GM19324 (cell line): ENCODE data around the gene SLC27A6.
"Not testable (repeated sequence)": the region's sequence is repeated elsewhere in the genome, so short reads cannot be mapped to it uniquely, and the experiment has no call there.

Experiments used
- ATAC-seq: cut with Tn5 transposase; IDR thresholded peaks from one replicate; pipeline ENCODE4 v1.9.1; 2021; ENCODE audit warnings: mild to moderate bottlenecking, moderate library complexity; ENCODE audit not compliant: unreplicated experiment, low FRiP score

The SLC27A6 gene

GRCh38 chr5:129001841-129002526 is 36.7 kb downstream of the SLC27A6 start:
- ATAC-seq: no peak

GRCh38 chr5:129002527-129002842 is 37.2 kb downstream of the SLC27A6 start:
- ATAC-seq: no peak

DNA sequence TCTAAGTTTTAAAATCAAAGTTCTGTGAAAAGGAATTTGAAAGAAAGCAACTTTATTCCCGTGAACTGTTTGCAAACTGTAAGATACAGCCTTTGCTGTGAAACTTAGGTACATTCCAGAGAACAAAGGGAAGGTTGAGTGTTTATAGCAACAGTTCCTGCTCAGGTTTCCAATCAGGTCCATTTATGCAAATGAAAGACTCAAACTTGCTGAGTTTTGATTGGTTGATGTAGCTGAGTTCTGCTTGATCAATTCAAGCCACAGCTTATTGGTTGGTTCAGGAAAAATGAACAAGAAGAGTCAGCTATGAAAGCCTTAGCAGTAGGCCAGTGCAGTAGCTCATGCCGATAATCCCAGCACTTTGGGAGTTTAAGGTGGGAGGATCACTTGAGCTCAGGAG is 37.9 kb downstream of the SLC27A6 start:
- no peak for ATAC-seq

GRCh38 chr5:129014185-129014584 is 48.9 kb downstream of the SLC27A6 start:
- no peak for ATAC-seq

GRCh38 chr5:129018837-129019236 is 53.5 kb downstream of the SLC27A6 start:
- ATAC-seq: no peak

- no peak for ATAC-seq
Measured at GRCh38 chr5:129019401-129019908, 54.2 kb downstream of the SLC27A6 start.

GRCh38 chr5:129020683-129021082 is 55.4 kb downstream of the SLC27A6 start:
- no peak for ATAC-seq

GRCh38 chr5:129021744-129022143 is 56.5 kb downstream of the SLC27A6 start:
- ATAC-seq: no peak

- no peak for ATAC-seq
Measured at GRCh38 chr5:129022599-129022998, 57.3 kb downstream of the SLC27A6 start.

GRCh38 chr5:129027260-129027659 is 62.0 kb downstream of the SLC27A6 start:
- ATAC-seq: no peak

GRCh38 chr5:129031886-129032683 is 66.8 kb downstream of the SLC27A6 start:
- ATAC-seq: no peak

- not testable (repeated sequence) for ATAC-seq
Measured at GRCh38 chr5:129036257-129036656, 71.0 kb downstream of the SLC27A6 start.

DNA sequence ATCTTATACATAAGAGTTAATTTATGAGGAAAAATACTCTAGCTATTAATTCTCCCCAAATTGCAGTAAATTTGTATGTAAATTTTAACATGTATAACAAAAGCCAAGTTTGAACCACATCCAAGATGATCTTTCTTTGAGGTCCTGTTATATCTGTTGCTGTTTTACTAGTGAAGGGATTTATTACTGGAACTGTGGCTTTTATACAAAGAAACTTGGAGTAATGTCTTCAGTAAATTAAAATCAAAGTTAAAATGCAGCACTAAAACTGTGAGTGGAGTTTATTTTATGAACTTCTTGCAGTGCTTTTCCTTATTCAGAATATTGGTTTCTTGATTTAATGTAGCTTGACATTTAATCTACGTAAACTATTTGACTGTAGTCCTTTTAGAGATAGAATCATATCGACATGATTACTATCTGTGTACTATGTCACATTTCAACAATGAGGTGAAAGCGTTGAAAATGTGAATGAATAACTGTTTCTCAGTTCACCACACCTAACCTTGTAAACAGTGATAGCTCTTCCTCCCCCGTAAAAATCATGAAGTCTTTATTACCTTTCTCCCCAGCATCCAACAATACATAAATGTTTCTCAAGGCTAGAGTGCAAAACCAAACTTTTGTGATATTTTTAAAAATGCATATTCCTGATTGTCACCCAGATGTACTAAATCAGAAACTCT is 76.1 kb downstream of the SLC27A6 start:
- ATAC-seq: no peak

- ATAC-seq: no peak
Measured at GRCh38 chr5:129042306-129042705, 77.0 kb downstream of the SLC27A6 start.

DNA sequence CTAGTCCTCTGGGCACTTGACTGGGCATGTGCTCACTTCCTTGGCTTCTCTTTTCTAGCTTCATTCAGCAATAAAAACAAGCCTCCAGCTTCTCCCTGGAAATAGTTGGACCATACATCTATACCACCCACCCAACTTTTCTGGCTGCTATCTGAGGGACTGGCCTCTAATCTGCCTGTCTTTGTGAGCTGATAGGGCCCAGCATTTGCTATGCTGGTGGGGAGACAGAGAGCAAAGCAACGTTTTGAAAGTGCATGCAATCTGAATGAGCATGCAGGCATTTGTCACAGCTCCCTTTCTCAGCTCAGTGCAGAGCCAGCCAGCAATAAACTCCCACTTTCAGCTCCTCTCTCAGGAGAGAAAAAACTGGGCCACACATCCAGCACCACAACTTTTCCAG is 78.6 kb downstream of the SLC27A6 start:
- no peak for ATAC-seq

- ATAC-seq: no peak
Measured at GRCh38 chr5:129046151-129046550, 80.9 kb downstream of the SLC27A6 start.

- ATAC-seq: no peak
Measured at GRCh38 chr5:129048509-129048908, 83.2 kb downstream of the SLC27A6 start.

DNA sequence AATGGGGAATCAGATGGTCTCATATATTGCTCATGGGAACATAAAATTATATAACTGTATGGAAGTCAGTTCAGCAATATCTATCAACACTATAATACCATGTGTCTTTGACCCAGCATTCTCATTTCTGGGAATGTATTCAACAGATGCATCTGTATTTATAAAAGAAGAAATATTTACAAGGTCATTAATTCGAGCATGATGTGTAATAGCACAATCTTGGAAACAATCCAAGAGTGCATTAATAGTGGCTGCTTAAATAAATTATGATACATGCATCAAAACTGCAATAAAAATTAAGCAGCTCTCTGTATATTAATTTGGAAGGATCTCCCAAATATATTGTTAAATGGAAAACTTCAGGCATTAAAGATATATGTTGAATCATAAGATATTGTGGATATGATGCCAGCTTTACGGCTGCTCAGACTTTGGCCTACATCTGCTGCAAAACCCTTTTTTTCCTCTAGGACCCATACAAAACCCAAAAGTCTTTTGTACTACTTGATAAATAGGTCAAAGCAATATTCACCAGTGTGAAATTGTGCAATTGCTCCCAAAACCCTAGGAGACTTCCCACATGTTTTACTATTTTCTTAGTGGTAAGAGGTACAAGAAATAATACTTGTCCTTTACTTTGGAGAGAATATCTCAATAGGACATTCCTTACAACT is 84.0 kb downstream of the SLC27A6 start:
- ATAC-seq: no peak

- no peak for ATAC-seq
Measured at GRCh38 chr5:129051283-129051682, 86.0 kb downstream of the SLC27A6 start.

DNA sequence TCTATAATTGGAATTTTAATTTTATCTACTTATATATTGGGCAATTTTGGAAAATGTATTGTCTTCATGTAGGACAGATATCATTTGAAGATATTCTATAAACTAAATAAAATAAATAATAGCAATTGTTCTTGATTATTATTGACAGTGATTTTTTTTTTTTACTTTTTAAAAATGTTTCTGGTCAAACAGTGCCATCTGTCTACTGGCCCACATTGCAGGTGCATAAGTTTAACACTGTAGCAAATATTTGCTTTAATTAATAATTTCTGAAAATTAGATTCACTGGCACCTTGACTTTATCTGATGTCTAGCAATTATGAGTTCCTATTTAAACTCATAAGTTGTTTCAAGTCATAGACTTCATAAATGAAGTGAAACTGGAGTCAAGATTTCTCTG is 88.2 kb downstream of the SLC27A6 start:
- no peak for ATAC-seq

- ATAC-seq: no peak
Measured at GRCh38 chr5:129057329-129057728, 92.0 kb downstream of the SLC27A6 start.
